Measurements from ENCODE around the gene TCF7L1.

- no peak for TF ChIP-seq CTCF (IDR thresholded peaks at IDR 0.05)
- no peak for TF ChIP-seq EP300 (IDR thresholded peaks at IDR 0.05; ENCODE audit: low read depth)
- no peak for TF ChIP-seq POLR2A (IDR thresholded peaks at IDR 0.05)
- no peak for TF ChIP-seq POLR2AphosphoS5 (IDR thresholded peaks at IDR 0.05)
Observed at GRCh38 chr2:85157345-85157744, 24.2 kb downstream of the TCF7L1 start.
